ENCODE data around the gene MCC.

MCC gene

GRCh38 chr5:113267361-113267900 is 220.8 kb downstream of the MCC start:
- no peak for DNase-seq

- no peak for DNase-seq
Observed at GRCh38 chr5:113266913-113267227, 221.4 kb downstream of the MCC start.

- no peak for DNase-seq
Observed at GRCh38 chr5:113266227-113266912, 221.9 kb downstream of the MCC start.

GRCh38 chr5:113265190-113265589 is 223.1 kb downstream of the MCC start:
- no peak for DNase-seq

GRCh38 chr5:113264046-113264445 is 224.2 kb downstream of the MCC start:
- DNase-seq, result no peak

GRCh38 chr5:113263545-113263944 is 224.7 kb downstream of the MCC start:
- no peak for DNase-seq

- DNase-seq, result no peak
Observed at GRCh38 chr5:113262674-113263073, 225.6 kb downstream of the MCC start.

- no peak for DNase-seq
Observed at GRCh38 chr5:113259034-113259433, 229.2 kb downstream of the MCC start.

- DNase-seq, result no peak
Observed at GRCh38 chr5:113257545-113257944, 230.7 kb downstream of the MCC start.

GRCh38 chr5:113256671-113257452 is 231.4 kb downstream of the MCC start:
- no peak for DNase-seq

- DNase-seq, result no peak
Observed at GRCh38 chr5:113255579-113256386, 232.5 kb downstream of the MCC start.

- DNase-seq, result no peak
Observed at GRCh38 chr5:113255105-113255504, 233.1 kb downstream of the MCC start.

- no peak for DNase-seq
Observed at GRCh38 chr5:113253037-113253436, 235.2 kb downstream of the MCC start.

- no peak for DNase-seq
Observed at GRCh38 chr5:113252066-113252465, 236.2 kb downstream of the MCC start.

- DNase-seq, result no peak
Observed at GRCh38 chr5:113250341-113250953, 237.8 kb downstream of the MCC start.

- DNase-seq, result no peak
Observed at GRCh38 chr5:113249206-113249605, 239.0 kb downstream of the MCC start.

- DNase-seq, result no peak
Observed at GRCh38 chr5:113246361-113246870, 241.8 kb downstream of the MCC start.

- DNase-seq, result no peak
Observed at GRCh38 chr5:113245427-113246225, 242.6 kb downstream of the MCC start.

GRCh38 chr5:113244966-113245365 is 243.3 kb downstream of the MCC start:
- no peak for DNase-seq

GRCh38 chr5:113243349-113243664 is 244.9 kb downstream of the MCC start:
- DNase-seq, result no peak

GRCh38 chr5:113242481-113243348 is 245.5 kb downstream of the MCC start:
- no peak for DNase-seq
